H1 (cell line): ENCODE data around the gene ACACB. TPM values are rescaled to one million over a fixed set of nuclear protein-coding genes. Genes with fewer than 3 reads are reported as not detected.

Experiments
- CTCF ChIA-PET: fragments of 300-600 bp; sonication (Branson Sonifier 250); formaldehyde crosslinking; loops from one replicate; lab custom pipeline; 2021; ENCODE audit not compliant: partially characterized antibody; lab: Charles Lee
- POLR2A ChIA-PET: fragments of 300-600 bp; sonication (Branson Sonifier 250); formaldehyde crosslinking; loops from one replicate; lab custom pipeline; 2021; ENCODE audit warnings: inconsistent platforms; ENCODE audit not compliant: partially characterized antibody; lab: Charles Lee
- DNase-seq, 2 experiments: peaks; one replicate each; pipeline versions ENCODE4 v3.0.0 to v3.0.0-alpha.2; 2010 to 2022; ENCODE audit warnings: low spot score in 2 of 2, low read depth in 1 of 2, mixed read lengths in 1 of 2
- FAIRE-seq: peaks from 2 replicates; lab custom pipeline; 2011; peaks lifted over from hg19 to GRCh38; lab: Jason Lieb, UNC
- H2AFZ ChIP-seq: 2 replicates; pipeline ENCODE4 v1.8.1; 2012; ENCODE audit warnings: low read length, inconsistent platforms
- H2AK5ac ChIP-seq: 2 replicates; pipeline ENCODE4 v1.6.1; 2013; ENCODE audit warnings: low read depth, low read length
- H2BK120ac ChIP-seq: replicated peaks from 2 replicates; pipeline ENCODE3; 2013; ENCODE audit warnings: low read depth, low read length, inconsistent platforms
- H2BK12ac ChIP-seq: 2 replicates; pipeline ENCODE4 v1.6.1; 2013; ENCODE audit warnings: low read depth, low read length
- H2BK15ac ChIP-seq: 2 replicates; pipeline ENCODE4 v1.6.1; 2013; ENCODE audit warnings: low read length
- H2BK20ac ChIP-seq: 2 replicates; pipeline ENCODE4 v1.6.1; 2013; ENCODE audit warnings: low read length
- H2BK5ac ChIP-seq: 2 replicates; pipeline ENCODE4 v1.6.1; 2013; ENCODE audit warnings: low read depth, low read length
- H3K14ac ChIP-seq: 2 replicates; pipeline ENCODE4 v1.6.1; 2013; ENCODE audit warnings: inconsistent platforms; ENCODE audit not compliant: insufficient read length
- H3K18ac ChIP-seq: 2 replicates; pipeline ENCODE4 v1.6.1; 2013; ENCODE audit warnings: low read length; ENCODE audit errors: extremely low read depth
- H3K23ac ChIP-seq: 2 replicates; pipeline ENCODE4 v1.6.1; 2013; ENCODE audit warnings: inconsistent platforms; ENCODE audit not compliant: insufficient read length
- H3K23me2 ChIP-seq: 2 replicates; pipeline ENCODE4 v1.6.1; 2013; ENCODE audit warnings: low read depth, low read length
- H3K27ac ChIP-seq: 2 replicates; pipeline ENCODE4 v1.6.1; 2011; ENCODE audit warnings: low read depth, low read length, inconsistent platforms
- H3K27me3 ChIP-seq, 4 experiments: replicated peaks in 1 of 4; 1 replicate in 1 of 4; 2 replicates in 3 of 4; pipeline versions ENCODE4 v1.6.1 to v1.8.1; 2011 to 2013; ENCODE audit warnings: low read length in 3 of 4, mild to moderate bottlenecking in 3 of 4, inconsistent platforms in 2 of 4, mixed read lengths in 2 of 4, moderate library complexity in 1 of 4; ENCODE audit not compliant: control insufficient read depth in 3 of 4, insufficient read depth in 3 of 4; ENCODE audit errors: extremely low read depth in 1 of 4
- H3K36me3 ChIP-seq, 4 experiments: 2 replicates each; pipeline versions ENCODE4 v1.6.1 to v1.8.1; 2011 to 2013; ENCODE audit warnings: mild to moderate bottlenecking in 4 of 4, low read length in 3 of 4, moderate library complexity in 2 of 4, control low read depth in 1 of 4, inconsistent platforms in 1 of 4; ENCODE audit not compliant: insufficient read depth in 4 of 4, control insufficient read depth in 2 of 4
- H3K4ac ChIP-seq: replicated peaks from 2 replicates; pipeline ENCODE3; 2013; ENCODE audit warnings: low read length, low read depth, mixed read lengths, inconsistent platforms; ENCODE audit not compliant: insufficient read length
- H3K4me1 ChIP-seq, 4 experiments: replicated peaks in 1 of 4; 1 replicate in 1 of 4; 2 replicates in 3 of 4; pipeline versions ENCODE4 v1.6.1 to v1.8.1; 2011 to 2013; ENCODE audit warnings: low read length in 3 of 4, inconsistent platforms in 2 of 4, mixed read lengths in 1 of 4; ENCODE audit not compliant: insufficient read depth in 4 of 4, control insufficient read depth in 3 of 4
- H3K4me2 ChIP-seq, 2 experiments: 2 replicates each; pipeline versions ENCODE4 v1.6.1 to v1.8.1; 2011 to 2013; ENCODE audit warnings: low read depth in 2 of 2, low read length in 2 of 2, control low read depth in 1 of 2, inconsistent platforms in 1 of 2, mild to moderate bottlenecking in 1 of 2; ENCODE audit not compliant: insufficient read depth in 1 of 2
- H3K4me3 ChIP-seq, 4 experiments: fragments of 200-600, 300-600 bp in 1 of 4; sonication (generic), shearing (Covaris generic), sonication (Bioruptor Twin) in 1 of 4; 2 replicates each; pipeline versions ENCODE4 v1.5.1 to v1.8.1; 2011 to 2016; ENCODE audit warnings: low read length in 4 of 4, low read depth in 3 of 4, control low read depth in 2 of 4, inconsistent platforms in 2 of 4, mild to moderate bottlenecking in 2 of 4, mixed read lengths in 1 of 4, moderate library complexity in 1 of 4; ENCODE audit not compliant: insufficient read depth in 2 of 4; ENCODE audit errors: extremely low read depth in 1 of 4
- H3K56ac ChIP-seq: replicated peaks from 2 replicates; pipeline ENCODE3; 2013; ENCODE audit warnings: low read depth, mild to moderate bottlenecking, mixed read lengths, low read length, inconsistent platforms; ENCODE audit not compliant: insufficient read length
- H3K79me1 ChIP-seq: 2 replicates; pipeline ENCODE4 v1.6.1; 2013; ENCODE audit warnings: low read depth, low read length, control low read depth
- H3K79me2 ChIP-seq, 2 experiments: 2 replicates each; pipeline versions ENCODE4 v1.6.1 to v1.8.1; 2012 to 2013; ENCODE audit warnings: low read length in 2 of 2, mild to moderate bottlenecking in 2 of 2, inconsistent platforms in 1 of 2; ENCODE audit not compliant: insufficient read depth in 2 of 2, control insufficient read depth in 1 of 2
- H3K9ac ChIP-seq, 4 experiments: replicated peaks in 1 of 4; 1 replicate in 1 of 4; 2 replicates in 3 of 4; pipeline versions ENCODE4 v1.6.1 to v1.8.1; 2011 to 2013; ENCODE audit warnings: low read depth in 3 of 4, low read length in 3 of 4, control low read depth in 2 of 4, mild to moderate bottlenecking in 2 of 4, moderate library complexity in 2 of 4, inconsistent platforms in 1 of 4; ENCODE audit errors: extremely low read depth in 1 of 4
- H3K9me3 ChIP-seq, 2 experiments: 2 replicates each; pipeline versions ENCODE4 v1.6.1 to v1.8.1; 2012 to 2013; ENCODE audit warnings: mild to moderate bottlenecking in 2 of 2, moderate library complexity in 2 of 2, control low read depth in 1 of 2, inconsistent platforms in 1 of 2, low read depth in 1 of 2, low read length in 1 of 2, mixed read lengths in 1 of 2; ENCODE audit not compliant: insufficient read depth in 2 of 2
- H4K20me1 ChIP-seq, 2 experiments: replicated peaks in 1 of 2; 2 replicates each; pipeline versions ENCODE3 to v1.8.1; 2011 to 2013; ENCODE audit warnings: inconsistent platforms in 2 of 2, low read length in 2 of 2, mild to moderate bottlenecking in 1 of 2; ENCODE audit not compliant: insufficient read depth in 2 of 2, control insufficient read depth in 1 of 2
- H4K5ac ChIP-seq: 2 replicates; pipeline ENCODE4 v1.6.1; 2013; ENCODE audit warnings: low read length, low read depth, mixed read lengths, inconsistent platforms; ENCODE audit not compliant: insufficient read length
- H4K8ac ChIP-seq: 2 replicates; pipeline ENCODE4 v1.8.0; 2013; ENCODE audit warnings: mild to moderate bottlenecking, moderate library complexity, low read length, inconsistent platforms; ENCODE audit not compliant: insufficient read depth; ENCODE audit errors: extremely low read depth
- H4K91ac ChIP-seq: replicated peaks from 2 replicates; pipeline ENCODE3; 2013; ENCODE audit warnings: low read length, mixed read lengths, inconsistent platforms; ENCODE audit not compliant: insufficient read length
- CBX8 ChIP-seq: fragments of 300-800, 300-1000 bp; sonication (generic); IDR thresholded peaks from 2 replicates; pipeline ENCODE4 v1.7.1; 2016; ENCODE audit warnings: low read depth, low read length, borderline replicate concordance
- FOSL1 ChIP-seq: IDR thresholded peaks from 2 replicates; pipeline ENCODE4 v1.6.1; 2011; ENCODE audit warnings: mild to moderate bottlenecking, low read depth, low read length, moderate library complexity; ENCODE audit not compliant: insufficient read depth
- NRF1 ChIP-seq: IDR thresholded peaks from 2 replicates; pipeline ENCODE4 v1.6.1; 2011; ENCODE audit warnings: mild to moderate bottlenecking, low read depth, low read length, improper control_type of control experiment
- PHF8 ChIP-seq: fragments of 200-600 bp; sonication (generic); conservative IDR thresholded peaks from 2 replicates; pipeline ENCODE4 v1.7.1; 2012; ENCODE audit warnings: low read depth, mild to moderate bottlenecking, inconsistent platforms, low read length, moderate library complexity
- SIRT6 ChIP-seq: IDR thresholded peaks from one replicate; pipeline ENCODE4 v1.7.1; 2012; ENCODE audit warnings: low read length, inconsistent platforms
- WGBS, 2 experiments: shearing (Covaris generic) in 1 of 2; methylation state at CpG; one replicate each; pipeline versions ENCODE4 v1.1.6 to v1.1.7; 2013 to 2015; ENCODE audit warnings: low lambda C conversion rate in 2 of 2, mixed read lengths in 2 of 2, inconsistent platforms in 1 of 2, low coverage in 1 of 2, missing lambda C conversion rate in 1 of 2; ENCODE audit not compliant: insufficient replicate concordance in 2 of 2, insufficient coverage in 1 of 2, insufficient read length in 1 of 2; ENCODE audit errors: extremely low coverage in 1 of 2, missing lambda C conversion rate in 1 of 2; 5-methylcytosine and 5-hydroxymethylcytosine counted together
- polyA plus RNA-seq, 7 experiments: library from polyadenylated mRNA; depleted of rRNA in 3 of 7; stranded (reverse) in 5 of 7; unstranded in 2 of 7; fragments of >200 nt in 5 of 7; fragments of 200-250 nt in 2 of 7; gene quantifications; 1 replicate in 5 of 7; 2 replicates in 1 of 7; 4 replicates in 1 of 7; pipeline versions ENCODE4 v1.2.1 to v1.2.3, GENCODE V29; 2011 to 2013; ENCODE audit warnings: missing spikeins in 2 of 7, mixed read lengths in 2 of 7
- total RNA-seq: library from RNA; stranded (reverse); fragmentation: NEBNext Ultra II Directional; extraction: Animal tissue kit (Norgen Biotek cat#: 25700); gene quantifications from 2 replicates; pipeline ENCODE4 v1.2.1, GENCODE V29; 2021

ACACB gene
- total and polyA plus RNA-seq, 2 of the 8 experiments (the other 6 are each of a cell fraction or from before 2014, with no cell fraction given): 5.8 to 15.3 TPM

DNA sequence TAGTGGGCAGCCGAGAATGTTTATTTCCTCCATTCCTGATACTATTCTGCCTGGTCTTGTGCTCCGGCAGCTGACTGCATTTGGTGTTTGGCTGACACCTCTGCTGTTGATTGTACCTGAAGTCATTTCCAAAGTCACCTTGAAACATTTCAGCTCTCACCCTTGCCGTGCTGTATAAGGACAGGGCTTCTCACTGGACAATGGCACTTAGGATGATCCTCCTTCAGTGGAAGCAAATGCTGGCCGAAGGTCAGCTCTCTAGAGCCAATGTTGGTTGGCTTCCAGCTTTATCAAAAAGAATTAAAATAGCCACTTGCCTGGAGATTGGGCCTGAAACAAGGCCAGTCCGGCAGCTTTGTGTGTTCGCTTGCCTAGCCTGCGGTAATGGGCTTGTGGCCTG lies 44.0 kb downstream of the ACACB start:
- no peak overlapping the region for H2BK5ac ChIP-seq
- no peak overlapping the region for H4K91ac ChIP-seq
- no peaks in the 10 kb centered on the region for H3K79me1 ChIP-seq
- no peak overlapping the region for H2BK12ac ChIP-seq
- no peak overlapping the region for H3K9ac ChIP-seq
- no peak overlapping the region for H2AFZ ChIP-seq
- H3K18ac ChIP-seq: no peak overlapping the region
- no peak overlapping the region for H3K4me3 ChIP-seq
- H2BK20ac ChIP-seq: no peak overlapping the region
- H3K36me3 ChIP-seq: no peaks in the 10 kb centered on the region
- H3K9me3 ChIP-seq: no peaks in the 10 kb centered on the region
- ChIA-PET CTCF (interaction anchor here (0.6 to 1.5 kb wide), 3 partner anchors 161 to 234 kb away, joined by 3 to 7 read pairs (median 3); no protein-coding TSS in a partner anchor), POLR2A (no interaction called here)
- no peak overlapping the region for H3K4ac ChIP-seq
- H4K20me1 ChIP-seq: peaks cover 0 to 1% of the 10 kb centered on the region in 2 experiments
- H3K79me2 ChIP-seq: peaks cover 0 to 5% of the 10 kb centered on the region in 2 experiments; a peak in 1 of 4 replicates
- no peaks in the 10 kb centered on the region for H3K27me3 ChIP-seq
- H2BK120ac ChIP-seq: no peak overlapping the region
- no peak overlapping the region for H2BK15ac ChIP-seq
- DNase-seq: no peak
- no peak overlapping the region for H2AK5ac ChIP-seq
- no peak overlapping the region for H4K5ac ChIP-seq
- H3K4me2 ChIP-seq: no peak overlapping the region
- no peak overlapping the region for H3K56ac ChIP-seq
- no peak overlapping the region for H4K8ac ChIP-seq
- H3K14ac ChIP-seq: no peak overlapping the region
- no peaks in the 10 kb centered on the region for H3K23me2 ChIP-seq
- TF ChIP-seq SIRT6: no peak
- no peak for TF ChIP-seq FOSL1
- no peak for TF ChIP-seq NRF1
- no peak for TF ChIP-seq PHF8
- TF ChIP-seq CBX8: no peak
- no peaks in the 10 kb centered on the region for H3K4me1 ChIP-seq
- H3K27ac ChIP-seq: no peak overlapping the region
- H3K23ac ChIP-seq: no peak overlapping the region
- 93% methylated on average over 7 of the region's 7 CpGs; no CpG with 5 or more reads in 1 of the 2 experiments for WGBS, 2 experiments
- FAIRE-seq: no peak
